ENCODE results near the gene SLC38A3.
"Not testable (repeated sequence)": the region's sequence is repeated elsewhere in the genome, so short reads cannot be mapped to it uniquely, and the experiment has no call there.

SLC38A3 gene

DNA sequence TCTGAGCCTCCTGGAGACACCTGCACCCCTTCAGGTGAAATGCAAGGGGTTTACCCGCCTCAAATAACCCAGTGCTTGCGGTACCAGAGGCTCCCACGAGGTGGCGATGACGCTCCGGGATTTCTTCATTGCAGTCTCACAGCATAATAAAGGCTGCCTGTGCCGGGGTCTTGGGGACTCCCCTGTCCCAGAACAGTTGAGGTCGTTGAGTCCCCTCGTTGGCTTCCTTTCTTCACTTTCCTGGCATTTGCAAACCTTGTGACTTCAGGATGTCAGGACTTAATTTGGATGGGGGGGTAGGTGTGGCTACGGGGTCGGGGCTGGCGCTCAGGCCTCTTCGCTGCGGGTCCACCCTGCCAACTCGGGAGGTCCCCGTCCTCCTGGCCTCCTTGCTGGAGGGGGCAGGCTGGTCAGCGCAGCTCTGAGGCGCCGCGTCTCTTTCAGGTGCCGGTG, 12.4 kb upstream of the SLC38A3 start:
- no peak for DNase-seq

DNA sequence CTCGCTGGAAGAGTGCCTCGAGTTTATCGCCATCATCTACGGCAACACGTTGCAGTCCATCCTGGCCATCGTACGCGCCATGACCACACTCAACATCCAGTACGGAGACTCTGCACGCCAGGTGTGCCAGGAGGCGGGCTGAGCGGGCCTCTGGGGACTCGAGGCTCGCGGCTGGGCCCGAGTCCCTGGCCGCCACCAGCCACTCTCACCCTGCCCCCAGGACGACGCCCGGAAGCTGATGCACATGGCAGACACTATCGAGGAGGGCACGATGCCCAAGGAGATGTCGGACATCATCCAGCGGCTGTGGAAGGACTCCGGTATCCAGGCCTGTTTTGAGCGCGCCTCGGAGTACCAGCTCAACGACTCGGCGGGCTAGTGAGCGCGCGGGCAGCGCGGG, 11.8 kb upstream of the SLC38A3 start:
- DNase-seq: no peak

DNA sequence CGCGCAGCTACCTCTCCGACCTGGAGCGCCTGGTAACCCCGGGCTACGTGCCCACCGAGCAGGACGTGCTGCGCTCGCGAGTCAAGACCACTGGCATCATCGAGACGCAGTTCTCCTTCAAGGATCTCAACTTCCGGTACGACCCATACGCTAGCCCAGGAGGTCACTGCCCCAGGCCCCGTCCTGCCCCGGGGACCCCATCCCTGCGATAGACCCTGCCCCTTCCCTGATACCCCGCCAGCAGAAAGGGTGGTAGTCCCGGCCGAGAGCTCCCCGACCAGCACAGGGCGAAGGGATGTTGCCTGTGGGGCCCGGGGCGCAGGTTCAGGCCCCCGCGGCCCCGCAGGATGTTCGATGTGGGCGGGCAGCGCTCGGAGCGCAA, 11.3 kb upstream of the SLC38A3 start:
- no peak for DNase-seq

DNA sequence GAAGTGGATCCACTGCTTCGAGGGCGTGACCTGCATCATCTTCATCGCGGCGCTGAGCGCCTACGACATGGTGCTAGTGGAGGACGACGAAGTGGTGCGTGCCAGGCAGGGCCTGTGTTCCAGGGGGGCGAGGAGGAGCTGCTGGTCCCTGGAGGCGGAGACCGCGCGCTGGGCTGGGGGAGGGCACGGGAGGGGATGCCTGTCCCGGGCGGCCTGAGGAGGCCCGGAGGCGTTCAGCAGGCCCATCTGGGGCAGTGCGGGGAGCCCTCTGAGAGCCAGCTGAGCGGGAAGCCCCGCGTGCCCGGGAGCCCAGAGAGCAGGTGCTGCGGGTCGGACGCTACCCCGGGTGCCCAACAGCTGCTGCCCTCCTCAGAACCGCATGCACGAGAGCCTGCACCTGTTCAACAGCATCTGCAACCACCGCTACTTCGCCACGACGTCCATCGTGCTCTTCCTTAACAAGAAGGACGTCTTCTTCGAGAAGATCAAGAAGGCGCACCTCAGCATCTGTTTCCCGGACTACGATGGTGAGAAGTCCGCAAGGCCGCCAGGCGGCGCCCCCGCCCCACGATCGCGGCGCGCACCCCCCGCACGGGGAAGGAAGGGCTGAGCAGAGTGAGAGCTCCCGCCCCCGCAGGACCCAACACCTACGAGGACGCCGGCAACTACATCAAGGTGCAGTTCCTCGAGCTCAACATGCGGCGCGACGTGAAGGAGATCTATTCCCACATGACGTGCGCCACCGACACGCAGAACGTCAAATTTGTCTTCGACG, 10.8 kb upstream of the SLC38A3 start:
- DNase-seq: no peak

DNA sequence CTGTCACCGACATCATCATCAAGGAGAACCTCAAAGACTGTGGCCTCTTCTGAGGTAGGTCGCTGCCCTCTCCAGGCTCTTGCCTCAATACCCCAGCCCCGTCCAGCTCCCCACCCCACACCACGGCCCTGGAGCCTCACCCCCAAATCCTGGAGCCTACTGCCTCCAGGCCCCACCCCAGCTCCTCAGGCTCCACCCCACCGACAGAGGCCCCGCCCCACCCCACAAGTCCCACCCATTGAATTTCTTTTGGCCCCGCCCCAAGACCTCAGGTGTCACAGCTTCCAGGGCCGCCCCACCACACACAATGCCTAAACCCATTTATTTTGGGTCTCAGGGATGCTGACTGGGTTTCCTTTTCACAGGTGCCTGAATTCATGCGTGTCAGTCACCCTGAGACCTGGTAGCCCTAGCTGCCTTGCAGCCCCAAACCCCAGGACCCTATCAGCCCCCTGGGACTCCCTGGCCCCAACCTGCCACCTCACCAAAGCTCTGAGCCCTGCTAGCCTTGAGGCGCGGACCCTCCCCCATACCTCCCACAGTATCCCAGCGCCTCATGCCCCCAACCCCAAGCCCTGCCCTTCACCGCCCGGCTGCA, 10.1 kb upstream of the SLC38A3 start:
- DNase-seq: no peak

DNA sequence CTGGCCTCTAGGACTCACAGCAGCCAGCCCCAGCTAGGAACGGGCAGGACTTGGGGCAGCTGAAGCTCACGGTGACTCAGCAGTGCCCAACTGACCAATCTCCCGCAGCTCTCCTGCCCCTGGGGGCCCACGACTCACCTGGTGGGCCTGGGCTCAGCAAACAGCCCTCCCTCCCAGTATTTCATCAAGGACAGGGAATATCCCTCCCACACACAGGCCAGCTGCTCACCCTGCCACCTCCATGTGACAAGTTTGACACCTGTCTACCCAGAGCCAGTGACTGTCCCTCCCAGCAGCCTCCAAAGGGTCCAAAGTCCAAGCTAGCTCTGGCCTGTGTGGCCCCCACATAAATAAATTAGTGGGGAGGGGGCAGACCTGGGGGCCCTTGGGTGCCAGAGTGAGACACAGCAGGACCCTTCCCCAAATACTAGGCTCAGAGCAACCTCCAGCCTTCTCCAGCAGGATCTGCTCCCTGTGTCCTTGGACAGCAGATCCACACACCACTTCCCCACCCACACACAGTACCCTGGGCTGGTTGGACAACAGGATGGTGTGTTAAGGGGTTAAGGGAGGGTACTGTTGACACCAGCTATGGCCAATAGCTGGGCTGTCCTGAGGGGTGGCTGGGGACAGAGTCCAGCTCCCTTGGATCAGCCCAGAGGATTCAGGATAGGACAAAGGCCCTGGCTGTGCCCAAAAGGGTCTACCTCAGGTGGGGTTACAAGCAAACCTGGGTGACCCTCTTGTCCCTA, 9.4 kb upstream of the SLC38A3 start:
- no peak for DNase-seq

DNA sequence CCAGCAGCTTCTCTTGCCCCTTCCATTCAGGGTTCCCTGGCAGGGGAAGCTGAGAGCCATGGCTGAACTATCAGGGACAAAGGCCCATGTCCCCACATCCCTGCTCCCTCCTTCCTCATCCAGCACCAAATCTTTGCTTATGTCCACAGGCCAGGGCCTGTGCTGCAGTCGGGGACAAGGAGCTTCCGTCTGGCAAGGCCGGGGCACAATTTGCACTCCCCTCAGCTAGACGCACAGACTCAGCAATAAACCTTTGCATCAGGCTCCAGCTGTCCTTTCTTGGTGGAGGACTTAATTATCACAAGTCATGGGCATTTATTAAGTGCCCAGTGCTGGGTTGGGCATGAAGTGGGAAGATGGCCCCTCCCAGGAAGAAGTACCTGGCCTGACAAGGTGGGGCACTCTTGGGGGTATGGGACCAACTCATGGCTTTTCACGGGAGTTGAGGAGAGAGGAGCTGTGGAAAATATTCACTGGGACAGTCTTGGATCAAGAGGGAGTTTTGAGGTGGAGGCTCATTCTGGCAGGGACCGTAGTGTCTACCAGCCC, 8.7 kb upstream of the SLC38A3 start:
- DNase-seq: no peak

DNA sequence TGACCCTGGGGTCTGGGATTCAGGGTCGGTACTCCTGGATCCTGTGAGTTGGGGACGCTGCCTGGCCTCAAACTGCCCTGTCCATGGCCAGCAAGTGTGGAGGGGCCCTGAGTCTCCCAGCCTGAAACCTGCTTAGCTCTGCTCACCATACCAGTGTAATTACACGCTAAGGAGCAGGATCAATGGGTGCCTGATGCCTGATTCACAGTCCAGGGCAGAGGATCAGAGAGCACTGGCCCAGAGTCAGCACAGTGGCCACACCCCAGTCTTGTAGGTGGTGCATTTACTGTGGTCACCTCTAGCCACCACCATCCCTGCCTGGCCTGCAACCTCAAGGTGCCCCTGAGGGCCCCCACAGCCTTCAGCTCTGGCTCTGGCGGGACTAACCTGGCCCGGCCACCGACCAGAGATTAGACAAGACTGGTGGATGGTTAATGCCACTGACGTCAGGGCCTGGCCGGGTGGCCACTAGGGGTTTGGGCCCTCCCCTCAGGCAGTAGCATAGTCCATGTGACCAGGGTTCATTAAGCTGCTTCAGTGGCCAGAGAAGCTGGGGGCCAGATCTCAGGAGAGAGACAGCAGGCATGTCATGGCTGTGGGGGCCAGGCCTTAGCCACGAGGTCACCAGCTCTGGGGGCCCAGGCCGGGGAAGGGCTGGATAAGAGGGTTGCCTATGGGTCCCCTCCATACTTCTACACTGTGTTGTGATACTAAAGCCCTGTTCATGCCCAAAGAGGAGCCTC, 3.3 kb upstream of the SLC38A3 start:
- no peak for DNase-seq

DNA sequence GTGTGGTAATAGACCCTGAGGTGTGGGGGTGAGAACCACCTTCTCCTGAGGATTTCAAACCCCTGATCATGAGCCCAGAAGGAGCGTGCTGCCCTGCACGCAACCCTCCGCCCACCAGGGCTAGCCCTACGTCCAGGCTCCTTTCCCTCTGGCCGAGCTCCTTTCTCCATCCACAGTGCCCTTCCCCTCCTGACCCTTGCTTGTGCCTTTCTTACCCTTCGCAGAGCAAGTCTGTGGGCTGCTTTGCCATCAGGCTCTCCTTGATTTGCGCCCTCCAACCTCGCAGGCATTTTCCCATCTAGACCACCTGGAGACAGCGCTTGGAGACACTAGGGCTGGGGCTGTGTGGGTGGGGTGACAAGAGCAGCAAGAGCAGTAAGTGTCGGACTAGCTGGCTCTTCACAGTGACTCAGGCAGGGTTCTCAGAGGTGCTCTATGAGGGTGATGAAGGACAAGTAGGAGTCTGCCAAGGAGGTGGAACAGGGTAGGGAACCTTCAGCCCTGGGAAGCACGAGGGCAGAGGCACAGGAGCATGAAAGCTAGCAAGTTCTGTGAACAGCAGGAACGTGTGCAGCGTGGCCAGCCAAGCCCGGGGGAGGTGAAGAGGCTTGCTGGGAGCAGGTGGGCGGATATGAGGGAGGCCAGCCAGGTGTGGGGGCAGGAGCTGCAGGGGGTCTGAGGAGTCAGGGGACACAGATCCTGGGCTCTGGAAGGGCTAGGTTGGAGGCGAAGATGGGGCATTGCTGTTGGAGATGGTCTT, 2.5 kb upstream of the SLC38A3 start:
- no peak for DNase-seq

DNA sequence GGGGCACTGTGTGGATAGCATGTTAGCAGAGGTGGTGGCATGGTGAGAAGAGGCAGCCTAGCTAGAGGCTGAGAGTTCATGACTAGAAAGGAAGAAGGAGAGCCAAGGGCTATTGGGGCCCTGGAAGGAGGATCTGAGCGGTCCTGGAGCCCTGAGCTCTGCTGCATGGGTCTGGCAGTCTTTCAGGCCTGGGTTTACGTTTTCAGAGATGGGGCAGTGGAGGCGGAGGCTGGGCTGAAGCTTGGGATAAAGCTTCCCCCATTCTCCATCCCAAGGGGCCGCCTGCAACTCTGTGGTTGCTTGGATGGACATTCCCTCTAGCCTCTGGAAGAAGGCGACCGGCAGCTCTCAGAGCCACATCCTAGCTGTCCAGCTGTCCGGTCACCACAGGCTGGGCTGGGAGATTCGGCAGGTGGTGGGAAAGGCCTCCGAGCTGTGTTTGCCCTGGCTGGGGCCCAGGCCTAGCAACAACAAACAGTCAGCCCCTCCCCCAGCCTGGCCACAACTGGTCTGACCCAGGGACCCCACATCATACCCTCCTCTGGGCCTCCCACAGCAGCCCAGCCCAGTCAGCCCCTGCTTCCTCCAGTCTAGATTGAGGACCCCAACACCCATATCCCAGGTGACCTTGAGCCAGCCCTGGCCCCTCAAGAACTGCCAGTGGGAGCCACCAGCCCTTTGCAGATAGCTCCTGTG, 1.8 kb upstream of the SLC38A3 start:
- no peak for DNase-seq

DNA sequence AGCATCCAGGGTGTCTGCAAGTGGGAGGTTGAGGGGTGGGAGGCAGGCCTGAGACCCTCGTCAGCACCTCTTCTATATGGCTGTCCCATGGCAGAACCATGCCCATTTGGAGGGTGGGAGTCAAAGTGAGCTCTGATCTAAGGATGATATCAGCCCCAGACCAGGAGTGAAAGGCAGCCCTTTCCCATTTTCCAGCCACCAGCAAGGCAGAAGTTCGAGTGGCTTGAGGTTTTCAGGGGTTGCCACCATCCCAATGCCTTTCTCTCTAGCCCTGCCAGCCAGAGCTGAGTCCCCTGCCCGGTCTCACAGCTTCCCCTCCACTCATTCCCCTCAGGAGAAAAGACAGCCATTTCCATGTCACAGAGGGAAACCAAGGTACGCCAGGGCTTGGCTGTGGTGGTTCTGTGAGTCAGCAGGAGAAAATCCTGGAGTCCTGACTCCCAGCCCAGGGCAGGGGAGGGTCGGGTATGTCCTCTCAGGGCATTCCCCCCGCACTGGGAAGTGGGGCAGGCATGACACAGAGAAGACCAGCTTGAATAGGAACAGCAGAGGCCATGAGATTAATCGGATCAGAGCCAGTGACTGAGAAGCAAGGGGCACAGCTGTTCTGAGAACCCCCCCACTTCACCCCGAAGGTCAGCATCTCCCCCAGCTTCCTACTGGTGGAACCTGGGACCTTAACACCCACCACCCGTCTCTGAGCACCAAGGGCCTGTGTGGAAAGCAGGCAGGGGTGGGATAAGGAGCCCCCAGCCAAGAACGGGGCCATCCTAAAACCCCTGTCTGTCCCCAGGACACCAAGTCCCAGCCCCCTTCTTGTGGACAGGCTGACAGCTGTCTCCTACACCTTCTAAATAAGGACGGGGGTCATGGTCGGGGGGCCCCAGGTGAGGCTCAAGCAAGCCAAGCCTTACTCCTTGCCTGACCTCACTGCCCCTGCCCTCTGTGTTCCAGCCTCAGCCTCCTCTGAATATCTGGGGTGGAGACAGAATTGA, 965 bp upstream of the SLC38A3 start:
- DNase-seq: no peak

DNA sequence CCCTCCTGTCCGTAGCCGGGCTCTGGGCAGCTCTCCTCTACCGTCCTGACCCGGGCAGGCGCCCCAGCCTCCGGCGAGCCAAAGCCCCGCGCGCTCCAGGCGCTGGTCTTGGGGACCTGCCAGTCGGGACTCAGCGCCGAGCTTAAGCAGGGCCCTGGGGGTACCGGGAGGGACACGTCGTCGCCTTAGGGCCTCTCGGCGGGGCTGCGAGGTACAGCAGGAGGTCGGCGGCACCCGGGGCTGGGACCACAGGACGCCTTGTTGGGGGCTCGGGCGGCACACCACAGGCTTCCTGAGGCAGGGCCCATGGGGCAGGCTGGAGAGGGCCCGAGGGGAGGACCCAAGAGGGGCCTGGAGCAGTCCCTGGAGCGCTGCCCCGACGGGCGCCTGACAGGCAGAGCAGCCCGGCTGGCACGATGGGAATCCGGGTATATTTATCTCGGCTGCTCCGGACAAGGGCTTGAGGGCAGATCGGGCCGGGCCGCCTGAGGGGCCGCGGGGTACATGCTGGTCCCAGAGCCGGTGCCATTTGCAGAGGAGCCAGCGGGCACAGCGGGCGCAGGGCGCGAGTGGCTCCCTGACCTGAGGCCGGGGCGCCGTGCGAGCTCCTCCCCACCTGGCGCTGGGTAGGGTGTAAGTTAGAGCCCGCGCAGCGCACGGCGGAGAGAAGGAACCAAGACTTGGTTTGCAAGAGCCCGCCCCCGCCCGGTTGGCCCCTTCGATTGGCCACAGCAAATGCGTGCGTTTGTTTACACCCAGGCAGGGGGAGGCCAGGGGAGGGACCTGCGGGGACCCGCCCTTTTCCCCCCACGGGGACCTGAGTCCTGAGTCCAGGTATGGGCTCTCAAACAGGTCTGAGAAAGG, 574 bp downstream of the SLC38A3 start:
- DNase-seq: no peak

DNA sequence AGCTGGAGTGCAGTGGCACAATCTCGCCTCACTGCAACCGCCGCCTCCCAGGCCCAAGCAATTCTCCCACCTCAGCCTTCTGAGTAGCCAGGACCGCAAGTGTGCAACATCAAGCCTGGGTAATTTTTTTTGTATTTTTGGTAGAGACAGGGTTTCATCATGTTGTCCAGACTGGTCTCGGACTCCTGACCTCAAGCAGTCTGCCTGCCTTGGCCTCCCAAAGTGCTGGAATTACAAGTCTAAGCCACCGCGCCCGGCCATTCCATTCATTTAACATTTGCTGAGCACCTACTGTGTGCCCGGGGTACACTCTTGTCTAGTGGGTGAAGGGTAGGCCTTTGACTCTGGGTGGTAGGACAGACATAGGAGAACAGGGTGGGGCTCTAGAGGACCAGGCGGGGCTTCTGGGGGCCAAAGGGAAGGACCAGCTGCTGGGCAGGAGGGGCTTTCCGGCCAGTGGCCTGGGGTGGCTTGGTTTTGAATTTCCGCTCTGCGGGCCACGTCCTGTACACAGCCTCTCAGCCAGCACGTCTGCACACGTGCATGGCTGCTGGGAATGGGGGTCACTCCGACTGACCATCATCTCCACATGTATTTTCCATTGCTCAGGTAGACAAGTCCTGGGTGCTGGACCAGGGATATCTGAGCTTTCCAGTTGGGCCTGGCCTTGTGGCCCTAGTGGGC, 2.4 kb downstream of the SLC38A3 start:
- DNase-seq: no peak

DNA sequence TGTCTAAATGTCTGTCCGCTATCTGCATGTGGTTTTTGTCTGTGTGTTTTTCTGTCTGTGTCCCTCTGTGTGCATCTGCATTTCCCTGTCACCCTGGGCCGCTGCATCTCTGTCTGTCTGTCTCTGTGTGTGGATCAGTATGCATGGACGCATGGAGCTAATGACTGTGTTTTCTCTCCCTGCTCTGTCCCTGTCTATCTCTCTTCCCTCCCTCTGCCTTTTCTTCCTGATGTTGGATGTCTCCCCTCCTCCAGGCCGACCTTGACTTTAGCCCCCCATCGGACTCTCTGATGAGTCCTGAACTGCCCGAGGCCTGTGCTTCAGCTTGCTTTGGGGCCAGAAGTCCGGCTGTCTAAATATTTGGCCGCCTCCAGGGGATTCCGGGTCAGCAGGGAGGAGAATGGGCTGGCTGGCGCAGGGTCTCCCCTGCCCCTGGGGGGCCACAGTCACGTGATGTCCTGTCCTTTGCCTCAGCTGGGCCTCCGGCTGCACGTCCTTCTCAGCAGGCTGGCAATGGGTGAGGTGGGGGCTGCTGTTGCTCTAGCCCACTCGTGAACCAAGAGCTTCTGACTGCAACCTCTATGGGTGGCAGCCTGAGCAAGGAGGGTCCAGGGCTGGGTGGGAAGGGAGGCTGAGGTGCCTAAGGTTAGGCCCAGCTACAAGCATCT, 3.7 kb downstream of the SLC38A3 start:
- no peak for DNase-seq

DNA sequence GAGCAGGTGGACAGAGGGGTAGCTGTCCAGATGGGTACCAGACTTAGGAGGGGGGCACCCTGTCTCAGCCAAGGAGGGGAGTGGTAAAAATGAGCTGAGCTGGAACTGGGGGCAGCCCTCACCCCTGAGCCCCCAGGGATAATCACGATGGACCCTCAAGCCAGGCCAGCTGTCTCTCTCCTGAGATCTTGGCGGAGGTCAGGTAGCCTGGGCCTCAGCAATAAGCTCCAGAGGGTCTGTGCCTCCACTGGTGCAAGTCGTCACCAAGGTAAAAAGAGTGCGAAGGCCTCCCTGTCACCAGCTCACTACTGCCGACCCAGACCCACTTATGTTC, 5.1 kb downstream of the SLC38A3 start:
- no peak for DNase-seq

DNA sequence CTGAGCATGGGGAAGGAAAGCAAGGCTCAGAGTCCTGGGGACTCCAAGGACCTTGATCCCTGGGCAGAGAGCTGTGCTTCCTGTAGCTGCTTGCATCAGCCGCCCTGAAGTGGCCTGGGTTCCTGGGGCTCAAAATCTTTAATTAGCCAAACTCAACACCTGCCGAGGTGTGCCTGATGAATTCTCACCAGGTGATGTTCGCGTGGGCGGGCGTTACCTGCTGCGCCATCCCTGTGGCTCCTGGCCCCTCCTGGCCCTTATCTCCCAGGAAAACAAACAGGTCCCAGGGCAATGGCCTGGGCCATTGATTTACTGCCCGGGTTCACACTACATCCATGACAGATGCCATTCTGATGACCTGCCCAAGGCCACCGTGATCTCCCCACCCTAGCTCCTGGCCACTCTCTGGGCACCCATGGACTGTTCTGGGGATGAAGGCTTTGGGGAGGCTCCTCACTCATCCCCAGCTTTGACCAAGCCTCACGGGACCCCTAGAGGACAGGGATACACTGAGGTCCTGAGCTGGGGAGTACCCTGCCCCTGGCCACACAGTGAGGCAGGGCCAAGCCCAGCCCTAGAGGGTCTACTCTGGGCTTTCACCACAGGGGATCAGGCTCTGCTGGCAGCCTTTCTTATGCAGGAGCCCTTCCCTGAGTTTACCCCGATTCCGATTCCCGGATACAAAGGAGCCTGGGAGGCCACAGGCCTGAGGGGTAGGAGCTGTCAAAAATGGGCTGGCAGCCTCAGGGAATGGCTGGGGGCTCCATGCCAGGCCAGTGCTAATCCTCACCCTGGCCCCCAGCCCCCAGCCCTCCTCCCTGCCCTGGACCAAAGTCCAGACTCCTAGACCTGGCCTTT, 5.7 kb downstream of the SLC38A3 start:
- DNase-seq: no peak

DNA sequence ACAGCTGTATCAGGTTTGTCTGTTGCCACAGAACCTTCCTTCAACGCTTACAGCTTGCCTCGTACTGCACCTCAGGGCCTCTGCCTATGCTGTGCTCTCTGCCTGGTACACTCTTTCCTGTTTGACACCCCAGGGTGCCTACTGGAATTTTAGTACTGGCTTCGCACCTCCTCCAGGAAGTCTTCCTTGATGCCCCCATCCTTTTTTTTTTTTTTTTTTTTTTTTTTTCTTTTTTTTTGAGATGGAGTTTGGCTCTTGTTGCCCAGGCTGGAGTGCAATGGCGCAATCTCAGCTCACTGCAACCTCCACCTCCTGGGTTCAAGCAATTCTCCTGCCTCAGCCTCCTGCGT, 6.3 kb downstream of the SLC38A3 start:
- DNase-seq: not testable (repeated sequence)

All from NCI-H2029 (cell line).